Activated T-cell treated with anti-CD3 and anti-CD28 coated beads, Interleukin-2, amount 50 U/mL, for 72 hours (primary cell): ENCODE measurements around the gene ARHGAP31. TPM values are rescaled to one million over a fixed set of nuclear protein-coding genes. Genes with fewer than 3 reads are reported as not detected.
A peak's percentile ranks its signal among the peaks of the same experiment; 100 is the strongest.
"Not testable (repeated sequence)": the region's sequence is repeated elsewhere in the genome, so short reads cannot be mapped to it uniquely, and the experiment has no call there.

Experiments used
- ATAC-seq, 2 donors: fragments of 150-1000 bp; cut with Tn5 transposase; replicated peaks in 1 of 2; 2 replicates each; pipeline ENCODE4 v1.10.0; 2021; ENCODE audit warnings: moderate library complexity in 2 of 2, mild to moderate bottlenecking in 1 of 2
- DNase-seq, 2 donors: peaks; one replicate each; pipeline ENCODE4 v3.0.0; 2021 to 2022; ENCODE audit warnings: mixed read lengths in 1 of 2
- H3K27ac Mint-ChIP-seq: one replicate; pipeline ENCODE4 v1.8.0; 2022; ENCODE audit warnings: mild to moderate bottlenecking, moderate library complexity, mixed read lengths
- H3K27me3 Mint-ChIP-seq: one replicate; pipeline ENCODE4 v1.8.0; 2022; ENCODE audit warnings: low read depth, mixed read lengths
- H3K36me3 Mint-ChIP-seq, 2 donors: one replicate each; pipeline ENCODE4 v1.8.0; 2022; ENCODE audit warnings: mixed read lengths in 2 of 2, mild to moderate bottlenecking in 1 of 2; ENCODE audit not compliant: insufficient read depth in 2 of 2
- H3K4me1 Mint-ChIP-seq: one replicate; pipeline ENCODE4 v1.8.0; 2022; ENCODE audit warnings: low read depth, mixed read lengths
- H3K4me3 Mint-ChIP-seq, 2 donors: one replicate each; pipeline ENCODE4 v1.8.0; 2022; ENCODE audit warnings: mild to moderate bottlenecking in 2 of 2, mixed read lengths in 2 of 2, moderate library complexity in 2 of 2
- H3K9me3 Mint-ChIP-seq, 2 donors: one replicate each; pipeline ENCODE4 v1.8.0; 2022; ENCODE audit warnings: mixed read lengths in 2 of 2
- total RNA-seq, 2 donors: library from RNA; stranded (reverse); gene quantifications; one replicate each; pipeline ENCODE4 v1.2.3, GENCODE V29; 2022

ARHGAP31 gene
- total RNA-seq, 2 donors from 2014 or later, result 12.7 to 19.1 TPM

DNA sequence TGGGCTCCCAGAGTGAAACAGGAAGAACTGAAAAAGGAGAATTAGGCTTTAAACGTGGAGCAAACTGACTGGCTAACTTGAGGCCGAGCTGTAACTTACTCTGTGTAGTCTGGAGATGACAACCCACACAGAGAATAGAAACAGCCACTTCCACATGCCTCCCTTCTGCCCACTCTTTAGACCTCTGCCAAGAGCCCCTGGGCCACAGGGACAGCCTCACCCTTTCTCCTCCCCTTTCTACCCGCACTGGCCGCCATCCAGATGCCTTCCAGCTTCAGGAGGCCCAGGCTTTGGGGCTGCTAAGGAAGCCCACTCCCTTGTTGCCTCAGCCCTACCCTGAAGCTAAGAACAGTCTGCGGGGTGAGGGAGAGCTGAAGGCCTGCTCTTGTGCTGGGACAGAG is 6.8 kb downstream of the ARHGAP31 start:
- ATAC-seq, result no peak
- H3K9me3 Mint-ChIP-seq, result no peaks in the 10 kb centered on the region
- H3K4me1 Mint-ChIP-seq, result peaks cover 52% of the 10 kb centered on the region
- DNase-seq, result no peak
- no peaks in the 10 kb centered on the region for H3K27me3 Mint-ChIP-seq
- no peak overlapping the region for H3K4me3 Mint-ChIP-seq
- peaks cover 2 to 4% of the 10 kb centered on the region in 2 donors for H3K36me3 Mint-ChIP-seq
- H3K27ac Mint-ChIP-seq, result no peak overlapping the region

GRCh38 chr3:119301662-119302061 is 7.5 kb downstream of the ARHGAP31 start:
- ATAC-seq, result peak; percentile 41 to 70
- Mint-ChIP-seq H3K4me1 (peaks cover 46% of the 10 kb centered on the region), H3K4me3 (peak overlapping the region in 1 of 2 donors; percentile 27), H3K36me3 (peaks cover 2 to 4% of the 10 kb centered on the region in 2 donors), H3K27ac (no peak overlapping the region), H3K27me3 (no peaks in the 10 kb centered on the region), H3K9me3 (no peaks in the 10 kb centered on the region)
- DNase-seq, result no peak

DNA sequence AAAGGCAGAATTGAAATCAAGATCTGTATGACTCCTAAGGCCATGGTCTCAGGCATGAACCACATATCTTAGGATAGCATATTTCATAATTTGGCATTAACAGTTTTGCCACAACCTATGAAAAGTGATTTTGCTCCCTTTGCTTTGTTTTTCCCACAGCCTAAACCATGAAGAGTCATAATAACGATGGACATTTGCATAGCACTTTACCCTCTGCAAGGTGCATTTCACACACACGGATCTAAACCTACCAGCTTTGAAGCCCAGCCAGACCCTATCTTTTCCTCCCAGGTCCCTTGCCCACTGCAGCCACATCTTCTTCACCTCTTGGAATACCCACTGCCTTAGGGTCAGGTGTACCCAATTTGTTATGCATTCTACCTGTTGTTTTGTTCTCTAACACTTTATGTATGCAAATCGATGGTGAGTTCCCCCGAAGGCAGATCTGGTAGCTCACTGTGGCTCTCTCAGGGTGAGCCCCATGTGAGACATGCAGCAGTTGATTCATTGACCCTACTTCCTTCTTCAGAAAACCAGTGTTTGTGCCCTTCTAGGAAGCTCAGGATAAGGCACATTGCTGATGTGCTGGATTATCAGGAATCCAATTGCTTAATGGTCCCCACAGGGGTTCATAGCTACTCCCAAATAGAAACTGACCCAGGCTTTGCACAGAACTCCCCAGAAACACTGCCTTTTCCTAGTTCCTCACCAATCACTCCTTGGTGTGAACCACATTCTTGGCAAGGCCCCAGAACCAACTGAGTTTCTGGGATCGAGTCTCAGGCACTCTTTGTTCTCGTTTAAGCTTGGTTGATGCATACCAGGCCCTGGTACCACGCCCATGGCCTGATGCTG is 8.7 kb downstream of the ARHGAP31 start:
- H3K4me3 Mint-ChIP-seq, result peak overlapping the region in 1 of 2 donors; percentile 26
- H3K4me1 Mint-ChIP-seq, result peaks cover 35% of the 10 kb centered on the region
- peak; percentile 51 to 60 for ATAC-seq
- DNase-seq, result no peak
- no peaks in the 10 kb centered on the region for H3K27me3 Mint-ChIP-seq
- peaks cover 0 to 2% of the 10 kb centered on the region in 2 donors for H3K36me3 Mint-ChIP-seq
- peak overlapping the region; percentile 49 for H3K27ac Mint-ChIP-seq
- H3K9me3 Mint-ChIP-seq, result no peaks in the 10 kb centered on the region

DNA sequence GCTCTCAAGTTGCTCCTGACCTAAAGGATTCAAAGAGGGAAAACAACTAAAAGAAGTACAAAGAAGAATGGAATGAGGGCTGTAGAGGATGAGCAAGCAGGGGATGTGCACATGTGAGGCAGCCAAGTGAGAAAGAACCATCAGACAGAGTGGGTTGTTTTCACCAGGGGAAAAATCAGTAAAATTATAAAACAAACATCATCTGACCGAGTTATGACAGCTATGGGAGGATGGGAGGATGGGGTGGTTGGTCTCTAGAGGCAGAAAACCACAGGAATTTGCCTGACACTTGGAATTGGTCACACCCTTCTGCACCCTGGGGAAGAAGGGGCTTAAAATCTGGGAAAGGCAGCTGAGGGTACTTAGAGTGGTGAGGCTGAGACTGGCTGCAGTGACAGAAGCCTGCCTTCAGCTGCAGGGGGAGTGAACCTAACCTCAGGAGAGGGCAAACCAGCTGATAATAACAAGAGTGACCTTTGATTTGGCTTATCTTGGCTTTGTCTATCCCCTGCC is 10.1 kb downstream of the ARHGAP31 start:
- H3K27ac Mint-ChIP-seq, result no peak overlapping the region
- no peak for ATAC-seq
- H3K4me3 Mint-ChIP-seq, result no peak overlapping the region
- peaks cover 0 to 2% of the 10 kb centered on the region in 2 donors for H3K36me3 Mint-ChIP-seq
- H3K9me3 Mint-ChIP-seq, result peaks cover 0 to 2% of the 10 kb centered on the region in 2 donors
- H3K27me3 Mint-ChIP-seq, result no peaks in the 10 kb centered on the region
- peaks cover 27% of the 10 kb centered on the region for H3K4me1 Mint-ChIP-seq
- DNase-seq, result no peak

GRCh38 chr3:119305286-119305685 is 11.1 kb downstream of the ARHGAP31 start:
- Mint-ChIP-seq H3K36me3 (peaks cover 0 to 2% of the 10 kb centered on the region in 2 donors), H3K4me1 (peaks cover 27% of the 10 kb centered on the region), H3K27me3 (no peaks in the 10 kb centered on the region), H3K9me3 (peaks cover 0 to 2% of the 10 kb centered on the region in 2 donors), H3K27ac (no peak overlapping the region), H3K4me3 (no peak overlapping the region)
- DNase-seq, result no peak
- ATAC-seq, result no peak

DNA sequence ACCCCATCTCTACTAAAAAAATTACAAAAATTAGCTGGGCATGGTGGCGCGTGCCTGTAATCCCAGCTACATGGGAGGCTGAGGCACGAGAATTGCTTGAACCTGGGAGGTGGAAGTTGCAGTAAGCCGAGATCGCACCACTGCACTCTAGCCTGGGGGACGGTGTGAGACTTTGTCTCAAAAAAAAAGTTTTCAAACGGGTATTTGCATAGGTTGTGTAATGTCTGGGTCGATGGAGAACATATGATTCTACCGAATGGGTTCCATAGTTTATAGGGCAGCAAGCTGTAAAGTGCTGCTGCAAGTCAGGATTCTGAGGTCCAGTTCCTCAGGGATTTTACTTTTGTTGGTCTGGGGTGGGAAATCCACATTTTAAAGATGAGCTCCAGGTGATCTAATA is 12.2 kb downstream of the ARHGAP31 start:
- not testable (repeated sequence) for H3K36me3 Mint-ChIP-seq, DNase-seq, H3K27me3 Mint-ChIP-seq, H3K27ac Mint-ChIP-seq, ATAC-seq, H3K4me3 Mint-ChIP-seq, H3K9me3 Mint-ChIP-seq
- H3K4me1 Mint-ChIP-seq, result peaks cover 26% of the 10 kb centered on the region

DNA sequence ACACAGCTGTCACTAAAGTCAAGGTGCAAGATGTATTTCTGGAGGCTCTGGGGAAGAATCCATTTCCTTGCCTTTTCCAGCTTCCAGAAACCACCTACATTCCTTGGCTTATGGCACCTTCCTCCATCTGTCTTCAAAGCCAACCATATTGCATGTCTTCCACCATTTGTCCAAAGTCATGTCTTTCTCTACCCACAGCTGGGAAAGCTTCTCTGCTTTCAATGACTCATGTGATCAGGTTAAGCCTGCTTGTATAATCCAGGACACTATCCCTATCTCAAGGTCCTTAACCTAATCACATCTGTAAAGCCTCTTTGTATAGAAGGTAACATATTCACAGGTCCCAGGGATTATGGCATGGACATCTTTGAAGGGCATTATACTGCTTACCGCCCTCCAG is 14.2 kb downstream of the ARHGAP31 start:
- peaks cover 13% of the 10 kb centered on the region for H3K4me1 Mint-ChIP-seq
- no peak overlapping the region for H3K4me3 Mint-ChIP-seq
- peaks cover 0 to 2% of the 10 kb centered on the region in 2 donors for H3K9me3 Mint-ChIP-seq
- DNase-seq, result no peak
- no peaks in the 10 kb centered on the region for H3K27me3 Mint-ChIP-seq
- H3K27ac Mint-ChIP-seq, result no peak overlapping the region
- no peak for ATAC-seq
- peaks cover 0 to 4% of the 10 kb centered on the region in 2 donors for H3K36me3 Mint-ChIP-seq

DNA sequence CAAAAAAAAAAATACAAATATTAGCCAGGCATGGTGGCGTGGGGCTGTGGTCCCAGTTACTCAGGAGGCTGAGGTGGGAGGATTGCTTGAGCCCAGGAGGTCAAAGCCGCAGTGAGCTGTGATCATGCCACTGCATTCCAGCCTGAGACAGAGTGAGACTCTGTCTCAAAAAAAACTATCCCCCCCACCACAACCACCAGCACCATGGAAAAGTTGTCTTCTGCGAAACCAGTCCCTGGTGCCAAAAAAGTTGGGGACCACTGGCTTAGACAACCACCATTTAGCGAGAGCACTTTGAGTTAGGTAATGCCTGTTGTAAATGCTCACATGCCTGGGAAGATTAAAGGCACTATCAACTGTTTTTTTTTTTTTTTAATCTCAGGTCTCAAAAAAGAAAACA is 15.4 kb downstream of the ARHGAP31 start:
- ATAC-seq (no peak), DNase-seq (no peak)
- peaks cover 4 to 7% of the 10 kb centered on the region in 2 donors for H3K36me3 Mint-ChIP-seq
- no peak overlapping the region for H3K27ac Mint-ChIP-seq
- peaks cover 18% of the 10 kb centered on the region for H3K4me1 Mint-ChIP-seq
- H3K4me3 Mint-ChIP-seq, result no peak overlapping the region
- peaks cover 0 to 2% of the 10 kb centered on the region in 2 donors for H3K9me3 Mint-ChIP-seq
- H3K27me3 Mint-ChIP-seq, result no peaks in the 10 kb centered on the region

DNA sequence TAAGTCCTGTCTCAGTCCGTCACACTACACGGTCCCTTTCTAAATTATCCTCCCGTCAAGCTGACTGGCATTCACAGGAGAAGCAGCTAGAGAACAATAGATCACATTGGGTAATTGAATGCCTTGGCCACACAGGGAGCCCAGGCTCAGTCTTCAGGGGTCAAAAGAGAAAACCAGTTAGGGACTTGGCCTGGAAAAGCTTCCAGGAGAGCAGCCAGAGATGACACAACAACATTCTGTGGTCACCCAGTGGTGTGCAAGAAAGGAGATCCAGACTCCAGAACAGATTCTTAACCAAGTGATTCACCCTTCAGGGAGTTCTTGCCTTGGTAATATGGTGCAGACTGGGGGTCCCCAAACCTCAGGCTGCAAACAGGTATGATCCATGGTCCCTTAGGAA is 15.9 kb downstream of the ARHGAP31 start:
- Mint-ChIP-seq H3K36me3 (peaks cover 4 to 7% of the 10 kb centered on the region in 2 donors), H3K27me3 (no peaks in the 10 kb centered on the region), H3K9me3 (peaks cover 0 to 2% of the 10 kb centered on the region in 2 donors), H3K27ac (no peak overlapping the region), H3K4me1 (peaks cover 18% of the 10 kb centered on the region), H3K4me3 (no peak overlapping the region)
- DNase-seq (no peak), ATAC-seq (no peak)

- DNase-seq (no peak), ATAC-seq (no peak)
- Mint-ChIP-seq H3K9me3 (peaks cover 0 to 2% of the 10 kb centered on the region in 2 donors), H3K27me3 (no peaks in the 10 kb centered on the region), H3K4me1 (peaks cover 18% of the 10 kb centered on the region), H3K27ac (no peak overlapping the region), H3K4me3 (no peak overlapping the region), H3K36me3 (peaks cover 4 to 7% of the 10 kb centered on the region in 2 donors)
Measured at GRCh38 chr3:119311081-119311925, 17.1 kb downstream of the ARHGAP31 start.

DNA sequence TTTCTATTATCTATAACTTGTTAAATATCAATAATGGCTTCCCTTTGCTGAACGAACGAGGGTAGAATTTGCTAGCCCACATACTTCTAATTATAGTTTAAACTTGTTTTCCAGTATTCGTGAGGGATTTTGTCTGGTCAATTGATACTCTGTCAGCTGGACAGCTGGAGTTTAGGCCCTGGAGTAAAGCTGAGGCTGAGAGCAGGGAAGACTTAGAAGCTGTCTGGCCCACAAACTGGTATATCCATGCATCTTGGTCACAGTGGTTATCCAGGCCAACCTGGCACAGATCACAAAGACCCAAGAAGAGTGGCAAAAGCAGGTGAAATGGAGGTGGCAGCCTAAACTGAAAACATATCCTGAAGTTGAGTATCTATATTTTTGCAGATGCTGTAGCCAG is 19.3 kb downstream of the ARHGAP31 start:
- Mint-ChIP-seq H3K4me1 (peaks cover 26% of the 10 kb centered on the region), H3K4me3 (no peak overlapping the region), H3K27me3 (no peaks in the 10 kb centered on the region), H3K27ac (no peak overlapping the region), H3K9me3 (no peaks in the 10 kb centered on the region), H3K36me3 (peaks cover 4 to 7% of the 10 kb centered on the region in 2 donors)
- DNase-seq (no peak), ATAC-seq (no peak)

GRCh38 chr3:119314821-119315220 is 20.6 kb downstream of the ARHGAP31 start:
- DNase-seq (no peak), ATAC-seq (no peak)
- H3K36me3 Mint-ChIP-seq, result peaks cover 4 to 7% of the 10 kb centered on the region in 2 donors
- no peak overlapping the region for H3K4me3 Mint-ChIP-seq
- peaks cover 27% of the 10 kb centered on the region for H3K4me1 Mint-ChIP-seq
- H3K27me3 Mint-ChIP-seq, result no peaks in the 10 kb centered on the region
- no peak overlapping the region for H3K27ac Mint-ChIP-seq
- no peaks in the 10 kb centered on the region for H3K9me3 Mint-ChIP-seq
